ES-I3 (cell line): ENCODE data around the gene PCAT7.
A peak's percentile ranks its signal among the peaks of the same experiment; 100 is the strongest.
"Not testable (repeated sequence)": the region's sequence is repeated elsewhere in the genome, so short reads cannot be mapped to it uniquely, and the experiment has no call there.

Experiments
- H3K36me3 ChIP-seq: 2 replicates; pipeline ENCODE4 v1.6.1; 2013; ENCODE audit warnings: mild to moderate bottlenecking, low read length, control low read depth, moderate library complexity; ENCODE audit not compliant: insufficient read depth
- H3K4me1 ChIP-seq: 2 replicates; pipeline ENCODE4 v1.6.1; 2013; ENCODE audit warnings: mild to moderate bottlenecking, control low read depth, low read length; ENCODE audit not compliant: insufficient read depth
- H3K9ac ChIP-seq: 2 replicates; pipeline ENCODE4 v1.6.1; 2013; ENCODE audit warnings: low read depth, mild to moderate bottlenecking, low read length, moderate library complexity
- H3K9me3 ChIP-seq: 2 replicates; pipeline ENCODE4 v1.6.1; 2013; ENCODE audit warnings: mild to moderate bottlenecking, low read length, moderate library complexity; ENCODE audit not compliant: control insufficient read depth, insufficient read depth

PCAT7 gene

DNA sequence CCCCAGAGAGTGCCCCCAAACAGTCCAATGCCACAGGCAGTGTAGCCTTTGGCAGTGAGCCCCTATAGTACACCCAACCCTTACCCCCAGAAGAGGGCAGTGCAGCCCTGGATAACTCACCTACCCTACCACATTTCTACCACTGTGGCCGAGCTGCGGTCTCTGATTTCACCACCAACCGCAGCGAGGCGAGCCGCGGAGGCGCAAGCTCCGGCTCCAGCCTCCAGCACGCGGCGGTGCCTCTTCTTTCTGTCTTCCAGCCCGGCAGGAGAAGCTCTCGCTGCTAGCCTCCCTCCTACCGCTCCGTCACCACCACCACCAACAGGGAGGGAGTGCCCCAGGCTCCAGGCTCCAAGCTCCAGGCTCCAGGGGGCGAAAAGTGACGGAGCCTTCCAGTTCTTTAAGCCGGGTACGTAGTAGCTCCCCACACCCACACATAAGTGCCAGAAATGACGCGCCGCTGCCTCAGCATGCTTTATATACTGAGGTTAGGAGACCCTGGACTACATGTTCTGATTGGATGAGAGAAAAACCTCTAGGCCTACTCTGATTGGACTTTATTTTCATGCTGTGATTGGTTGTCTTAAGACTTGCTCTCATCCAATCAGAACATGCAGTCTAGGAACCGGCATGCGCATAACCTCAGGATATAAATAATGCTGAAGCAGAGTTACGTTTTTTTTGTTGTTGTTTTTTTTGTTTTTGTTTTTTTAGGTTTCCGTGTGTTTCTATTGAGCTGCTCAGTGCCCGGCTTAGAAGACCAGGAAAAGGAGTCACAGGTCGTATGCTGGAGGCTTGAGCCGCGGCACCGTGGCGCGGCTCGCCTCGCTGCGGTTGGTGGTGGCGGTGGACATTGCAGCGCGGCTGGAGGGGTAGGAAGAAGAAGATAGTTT lies at the start of gene PCAT7:
Gene PCAT7, plus strand, starts transcription at position 645 of the 893 bp plus-strand sequence.
- H3K9ac ChIP-seq = peak within 1 kb of the TSS; percentile 86
- no peaks in the 10 kb centered on the region for H3K4me1 ChIP-seq
- H3K9me3 ChIP-seq = no peaks in the 10 kb centered on the region
- H3K36me3 ChIP-seq = no peaks in the 10 kb centered on the region

DNA sequence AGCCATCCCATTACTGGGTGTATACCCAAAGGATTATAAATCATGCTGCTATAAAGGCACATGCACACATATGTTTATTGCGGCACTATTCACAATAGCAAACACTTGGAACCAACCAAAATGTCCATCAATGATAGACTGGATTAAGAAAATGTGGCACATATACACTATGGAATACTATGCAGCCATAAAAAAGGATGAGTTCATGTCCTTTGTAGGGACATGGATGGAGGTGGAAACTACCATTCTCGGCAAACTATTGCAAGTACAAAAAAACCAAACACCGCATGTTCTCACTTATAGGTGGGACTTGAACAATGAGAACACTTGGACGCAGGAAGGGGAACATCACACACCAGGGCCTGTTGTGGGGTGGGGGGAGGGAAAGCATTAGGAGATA lies 48.5 kb upstream of the PCAT7 start:
- not testable (repeated sequence) for H3K4me1 ChIP-seq, H3K36me3 ChIP-seq, H3K9me3 ChIP-seq, H3K9ac ChIP-seq

GRCh38 chr9:94507531-94508258 lies 47.2 kb upstream of the PCAT7 start:
- Histone ChIP-seq H3K9ac (no peak overlapping the region), H3K36me3 (no peaks in the 10 kb centered on the region), H3K4me1 (no peaks in the 10 kb centered on the region), H3K9me3 (no peaks in the 10 kb centered on the region)

- no peak overlapping the region for H3K9ac ChIP-seq
- H3K36me3 ChIP-seq = no peaks in the 10 kb centered on the region
- no peaks in the 10 kb centered on the region for H3K9me3 ChIP-seq
- no peaks in the 10 kb centered on the region; the same call in 1 of the 2 replicates for H3K4me1 ChIP-seq
These were observed 43.5 kb upstream of the PCAT7 start for GRCh38 chr9:94511134-94511954.

- no peaks in the 10 kb centered on the region for H3K36me3 ChIP-seq
- no peak overlapping the region for H3K9ac ChIP-seq
- H3K9me3 ChIP-seq = no peaks in the 10 kb centered on the region
- no peaks in the 10 kb centered on the region; the same call in 1 of the 2 replicates for H3K4me1 ChIP-seq
These were observed 43.0 kb upstream of the PCAT7 start for GRCh38 chr9:94511955-94512265.

- no peak overlapping the region for H3K9ac ChIP-seq
- H3K9me3 ChIP-seq = no peaks in the 10 kb centered on the region
- H3K4me1 ChIP-seq = no peaks in the 10 kb centered on the region; the same call in 1 of the 2 replicates
- no peaks in the 10 kb centered on the region for H3K36me3 ChIP-seq
These were observed 40.2 kb upstream of the PCAT7 start for GRCh38 chr9:94514722-94515121.

- Histone ChIP-seq H3K36me3 (no peaks in the 10 kb centered on the region), H3K4me1 (no peaks in the 10 kb centered on the region; the same call in 1 of the 2 replicates), H3K9ac (no peak overlapping the region), H3K9me3 (no peaks in the 10 kb centered on the region)
These were observed 37.6 kb upstream of the PCAT7 start for GRCh38 chr9:94517254-94517653.

GRCh38 chr9:94525396-94526035 lies 29.4 kb upstream of the PCAT7 start:
- H3K4me1 ChIP-seq = no peaks in the 10 kb centered on the region
- no peaks in the 10 kb centered on the region for H3K36me3 ChIP-seq
- no peaks in the 10 kb centered on the region for H3K9me3 ChIP-seq
- no peak overlapping the region for H3K9ac ChIP-seq

- Histone ChIP-seq H3K9ac (no peak overlapping the region), H3K4me1 (no peaks in the 10 kb centered on the region), H3K36me3 (no peaks in the 10 kb centered on the region), H3K9me3 (no peaks in the 10 kb centered on the region)
These were observed 28.6 kb upstream of the PCAT7 start for GRCh38 chr9:94526271-94526670.

DNA sequence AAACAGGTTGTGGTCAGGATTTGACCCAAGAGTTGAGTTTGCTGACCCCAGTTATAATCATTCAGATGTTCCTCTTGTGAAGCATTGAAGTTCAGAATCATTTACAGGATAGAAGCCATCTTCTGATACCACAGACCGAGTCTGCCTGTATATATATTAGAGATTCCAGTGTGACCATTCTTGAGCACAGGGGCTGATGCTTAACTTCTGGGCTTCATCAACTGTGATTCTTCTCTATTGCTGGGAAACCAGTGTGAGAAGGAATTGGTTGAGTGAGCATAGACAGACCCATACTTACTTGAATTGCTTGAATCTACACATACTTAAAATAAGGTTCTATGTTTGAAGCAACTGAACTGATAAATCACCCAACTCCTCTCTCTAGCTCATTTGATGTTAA lies 27.9 kb upstream of the PCAT7 start:
- no peaks in the 10 kb centered on the region for H3K9me3 ChIP-seq
- H3K4me1 ChIP-seq = no peaks in the 10 kb centered on the region
- no peak overlapping the region for H3K9ac ChIP-seq
- H3K36me3 ChIP-seq = no peaks in the 10 kb centered on the region

DNA sequence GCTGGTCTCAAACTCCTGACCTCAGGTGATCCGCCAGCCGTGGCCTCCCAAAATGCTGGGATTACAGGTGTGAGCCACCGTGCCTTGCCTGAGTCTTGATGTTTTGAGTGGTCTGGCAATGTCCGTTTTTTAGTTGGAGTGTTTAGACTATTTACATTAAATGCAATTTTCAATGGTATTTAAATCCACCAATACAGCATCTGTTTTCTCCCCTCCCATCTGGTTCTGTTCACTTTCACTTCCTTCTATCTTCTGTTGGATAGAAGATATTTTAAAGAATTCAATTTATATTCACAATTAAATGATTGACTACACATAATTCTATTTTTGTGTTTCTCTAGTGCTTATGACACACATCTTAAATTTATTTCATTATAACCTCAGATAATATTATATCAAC lies 26.0 kb upstream of the PCAT7 start:
- Histone ChIP-seq H3K9ac (no peak overlapping the region), H3K36me3 (no peaks in the 10 kb centered on the region), H3K4me1 (no peaks in the 10 kb centered on the region), H3K9me3 (no peaks in the 10 kb centered on the region)

- no peaks in the 10 kb centered on the region for H3K4me1 ChIP-seq
- no peaks in the 10 kb centered on the region for H3K9me3 ChIP-seq
- no peaks in the 10 kb centered on the region for H3K36me3 ChIP-seq
- H3K9ac ChIP-seq = no peak overlapping the region
These were observed 21.7 kb upstream of the PCAT7 start for GRCh38 chr9:94533155-94533554.

DNA sequence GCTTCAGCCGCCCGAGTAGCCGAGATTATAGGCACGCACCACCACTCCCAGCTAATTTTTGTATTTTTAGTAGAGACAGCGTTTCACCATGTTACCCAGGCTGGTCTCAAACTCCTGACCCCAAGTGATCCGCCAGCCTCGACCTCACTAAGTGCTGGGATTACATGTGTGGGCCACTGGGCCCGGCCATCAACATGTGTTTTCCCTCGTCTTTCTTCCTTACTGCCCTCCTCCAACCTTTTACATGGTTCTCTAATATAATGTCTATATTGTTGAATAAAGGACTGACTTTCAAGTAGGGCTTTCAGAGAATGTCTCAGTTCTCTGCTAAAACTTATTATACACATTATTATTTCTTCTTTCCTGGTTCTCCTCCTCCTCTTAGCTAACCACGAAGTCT lies 21.3 kb upstream of the PCAT7 start:
- H3K9me3 ChIP-seq = no peaks in the 10 kb centered on the region
- H3K36me3 ChIP-seq = no peaks in the 10 kb centered on the region
- no peaks in the 10 kb centered on the region for H3K4me1 ChIP-seq
- no peak overlapping the region for H3K9ac ChIP-seq

DNA sequence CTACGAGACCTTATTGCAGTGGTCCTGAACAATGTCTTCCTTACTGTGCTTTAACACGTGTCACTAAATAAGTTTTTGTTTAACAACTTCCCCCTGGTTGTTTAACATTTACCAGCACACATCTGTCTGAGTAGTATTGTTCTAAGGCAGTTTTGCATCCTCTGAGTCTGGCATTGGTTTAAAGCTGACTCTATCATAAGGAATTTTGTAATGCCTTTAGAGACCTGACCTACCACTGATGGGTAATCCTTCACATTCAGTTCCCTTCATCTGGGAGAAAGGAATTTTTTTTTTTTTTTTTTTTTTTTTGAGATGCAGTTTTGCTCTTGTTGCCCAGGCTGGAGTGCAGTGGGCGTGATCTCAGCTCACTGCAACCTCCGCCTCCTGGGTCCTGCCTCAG lies 20.0 kb upstream of the PCAT7 start:
- no peaks in the 10 kb centered on the region for H3K9me3 ChIP-seq
- H3K4me1 ChIP-seq = no peaks in the 10 kb centered on the region
- no peak overlapping the region for H3K9ac ChIP-seq
- H3K36me3 ChIP-seq = no peaks in the 10 kb centered on the region
